Spleen (tissue), 7 donors: Measurements from ENCODE around the gene FNBP1L.

Experiments
- CTCF ChIP-seq, 11 experiments: fragments of 200-600 bp in 7 of 11; fragments of 450-650 bp in 4 of 11; sonication (generic) in 4 of 11; IDR thresholded peaks in 8 of 11; conservative IDR thresholded peaks in 3 of 11; 1 replicate in 7 of 11; 2 replicates in 4 of 11; pipeline versions ENCODE4 v1.4.0 to v1.8.0; 2016 to 2021; ENCODE audit warnings: antibody characterized with exemption in 11 of 11, inconsistent platforms in 4 of 11, mild to moderate bottlenecking in 1 of 11
- POLR2A ChIP-seq, 3 donors: fragments of 450-650 bp; IDR thresholded peaks; one replicate each; pipeline ENCODE4 v1.5.1; 2017; ENCODE audit warnings: antibody characterized with exemption in 3 of 3, mild to moderate bottlenecking in 1 of 3
- donor health status: DM: no; HTN: no; CAD: no; lungs with moderate emphysema.
- donor health status: DM: no; HTN: no; CAD: no.
- donor health status: DM: no; HTN: no; CAD: no.

- TF ChIP-seq CTCF (IDR thresholded peaks at IDR 0.05 in 8 of 11, conservative IDR thresholded peaks at IDR 0.05 in 3 of 11) (no peak), POLR2A (IDR thresholded peaks at IDR 0.05) (no peak)
Measured at GRCh38 chr1:93453911-93454310, 6.0 kb downstream of the FNBP1L start.
